GM12878 (cell line): Measurements from ENCODE around the gene LAMA2.

ENCODE experiments used
- CREM ChIP-seq: IDR thresholded peaks from 2 replicates; pipeline ENCODE4 v1.6.1; 2014; ENCODE audit warnings: antibody characterized with exemption, low read depth
- CTCF ChIP-seq, 3 experiments: IDR thresholded peaks in 2 of 3; conservative IDR thresholded peaks in 1 of 3; 2 replicates each; pipeline ENCODE4 v1.5.1; 2011; ENCODE audit warnings: low read depth in 3 of 3, low read length in 3 of 3, mild to moderate bottlenecking in 3 of 3, control low read depth in 2 of 3, moderate library complexity in 2 of 3, inconsistent platforms in 1 of 3, mixed read lengths in 1 of 3; ENCODE audit not compliant: control insufficient read depth in 2 of 3, insufficient read depth in 1 of 3; ENCODE audit errors: extremely low read depth in 1 of 3
- EGR1 ChIP-seq, 2 experiments: IDR thresholded peaks; 1 replicate in 1 of 2; 2 replicates in 1 of 2; pipeline ENCODE4 v1.6.1; 2011 to 2012; ENCODE audit warnings: low read depth in 2 of 2, low read length in 2 of 2, borderline replicate concordance in 1 of 2, mild to moderate bottlenecking in 1 of 2, moderate library complexity in 1 of 2
- EP300 ChIP-seq, 2 experiments: fragments of 150-350 bp in 1 of 2; IDR thresholded peaks; 2 replicates each; pipeline ENCODE4 v1.6.1; 2011 to 2012; ENCODE audit warnings: low read depth in 2 of 2, low read length in 2 of 2, borderline replicate concordance in 1 of 2, improper control_type of control experiment in 1 of 2, inconsistent platforms in 1 of 2; ENCODE audit not compliant: control insufficient read depth in 1 of 2
- RAD21 ChIP-seq: IDR thresholded peaks from 2 replicates; pipeline ENCODE4 v1.6.1; 2011; ENCODE audit warnings: mild to moderate bottlenecking, low read depth, low read length, moderate library complexity; ENCODE audit not compliant: insufficient read depth
- RB1 ChIP-seq: fragments of 450-650 bp; formaldehyde crosslinking; IDR thresholded peaks from 2 replicates; pipeline ENCODE4 v1.6.1; 2017; ENCODE audit warnings: mild to moderate bottlenecking, borderline replicate concordance
- RUNX3 ChIP-seq: IDR thresholded peaks from 2 replicates; pipeline ENCODE4 v1.6.1; 2012; ENCODE audit warnings: low read length, inconsistent platforms
- SMAD1 ChIP-seq: fragments of 450-650 bp; IDR thresholded peaks from 2 replicates; pipeline ENCODE4 v1.6.1; 2018; ENCODE audit warnings: mild to moderate bottlenecking, low read depth; ENCODE audit not compliant: partially characterized antibody
- TCF12 ChIP-seq: IDR thresholded peaks from 2 replicates; pipeline ENCODE4 v1.6.1; 2011; ENCODE audit warnings: low read depth, mild to moderate bottlenecking, low read length

GRCh38 chr6:129516787-129517186 lies 633.8 kb downstream of the LAMA2 start:
- TF ChIP-seq TCF12 (no peak), CREM (no peak), EGR1 (IDR thresholded peaks at IDR 0.05; ENCODE audit: borderline replicate concordance in 1 of 2, low read depth in 2 of 2, low read length in 2 of 2) (no peak), CTCF (IDR thresholded peaks at IDR 0.05 in 2 of 3, conservative IDR thresholded peaks at IDR 0.05 in 1 of 3; ENCODE audit: control insufficient read depth in 2 of 3, extremely low read depth in 1 of 3, insufficient read depth in 1 of 3, low read depth in 3 of 3, low read length in 3 of 3) (no peak), RAD21 (no peak), EP300 (IDR thresholded peaks at IDR 0.05; ENCODE audit: borderline replicate concordance in 1 of 2, control insufficient read depth in 1 of 2, low read depth in 2 of 2, low read length in 2 of 2) (no peak), SMAD1 (no peak), RB1 (no peak), RUNX3 (no peak)
